GM23248 (cell line): ENCODE results near the gene COL6A1.

Experiments used
- EZH2 ChIP-seq: fragments of 200-600 bp; sonication (generic); IDR thresholded peaks from 2 replicates; pipeline ENCODE4 v1.6.1; 2018; ENCODE audit warnings: antibody characterized with exemption, mild to moderate bottlenecking; ENCODE audit not compliant: insufficient read depth, poor library complexity, severe bottlenecking
- EZH2phosphoT487 ChIP-seq: fragments of 200-600 bp; sonication (generic); IDR thresholded peaks from 2 replicates; pipeline ENCODE4 v1.6.1; 2018; ENCODE audit warnings: antibody characterized with exemption, moderate library complexity, mild to moderate bottlenecking, low read depth; ENCODE audit not compliant: insufficient read depth

GRCh38 chr21:45945066-45945867 is 36.3 kb upstream of the COL6A1 start:
- TF ChIP-seq EZH2 (no peak), EZH2phosphoT487 (no peak)
